HepG2 (cell line): ENCODE data around the gene UBALD1. TPM values are rescaled to one million over a fixed set of nuclear protein-coding genes. Genes with fewer than 3 reads are reported as not detected.
A peak's percentile ranks its signal among the peaks of the same experiment; 100 is the strongest.

Source experiments
- ARNT2 ChIP-seq: sonication (generic); formaldehyde crosslinking; IDR thresholded peaks from 2 replicates; pipeline ENCODE4 v1.8.0; 2022; ENCODE audit warnings: mild to moderate bottlenecking, low read depth, missing genetic modification reagents, moderate library complexity
- CEBPB ChIP-seq: IDR thresholded peaks from 2 replicates; pipeline ENCODE4 v1.6.1; 2011; ENCODE audit warnings: low read depth, low read length, improper control_type of control experiment, borderline replicate concordance
- ELF4 ChIP-seq: sonication (generic); formaldehyde crosslinking; IDR thresholded peaks from 2 replicates; pipeline ENCODE4 v1.5.0; 2020; ENCODE audit warnings: missing genetic modification reagents, mild to moderate bottlenecking, moderate library complexity, borderline replicate concordance
- ERF ChIP-seq: IDR thresholded peaks from 2 replicates; pipeline ENCODE4 v1.6.1; 2018; ENCODE audit warnings: missing biosample characterization, missing genetic modification reagents
- GPN1 ChIP-seq: sonication (generic); formaldehyde crosslinking; IDR thresholded peaks from 2 replicates; pipeline ENCODE4 v1.5.1; 2020; ENCODE audit warnings: missing genetic modification reagents, borderline replicate concordance
- ISX ChIP-seq: sonication (generic); formaldehyde crosslinking; conservative IDR thresholded peaks from 2 replicates; pipeline ENCODE4 v1.5.0; 2020; ENCODE audit warnings: missing genetic modification reagents
- LCORL ChIP-seq, 2 experiments: fragments of 450-650 bp in 1 of 2; sonication (generic) in 1 of 2; formaldehyde crosslinking in 1 of 2; IDR thresholded peaks; 2 replicates each; pipeline versions ENCODE4 v1.5.0 to v1.6.1; 2017 to 2020; ENCODE audit warnings: antibody characterized with exemption in 1 of 2, missing genetic modification reagents in 1 of 2
- MTA3 ChIP-seq: sonication (generic); formaldehyde crosslinking; IDR thresholded peaks from 2 replicates; pipeline ENCODE4 v1.4.0; 2020; ENCODE audit warnings: missing genetic modification reagents
- NCOA5 ChIP-seq: sonication (generic); formaldehyde crosslinking; IDR thresholded peaks from 2 replicates; pipeline ENCODE4 v1.4.0; 2020; ENCODE audit warnings: missing genetic modification reagents
- RNF2 ChIP-seq: fragments of 450-650 bp; conservative IDR thresholded peaks from 2 replicates; pipeline ENCODE4 v1.6.1; 2016; ENCODE audit warnings: low read depth
- RXRA ChIP-seq: sonication (generic); formaldehyde crosslinking; IDR thresholded peaks from 2 replicates; pipeline ENCODE4 v1.5.1; 2020; ENCODE audit warnings: missing genetic modification reagents
- SAFB2 ChIP-seq: sonication (generic); formaldehyde crosslinking; IDR thresholded peaks from 2 replicates; pipeline ENCODE4 v1.5.1; 2020; ENCODE audit warnings: missing genetic modification reagents, low read depth, mild to moderate bottlenecking, borderline replicate concordance
- SMAD1 ChIP-seq: sonication (generic); formaldehyde crosslinking; IDR thresholded peaks from 2 replicates; pipeline ENCODE4 v1.4.0; 2020; ENCODE audit warnings: missing genetic modification reagents, low read depth, mild to moderate bottlenecking, borderline replicate concordance
- SP2 ChIP-seq: sonication (generic); formaldehyde crosslinking; IDR thresholded peaks from 2 replicates; pipeline ENCODE4 v1.5.1; 2020; ENCODE audit warnings: mild to moderate bottlenecking, missing genetic modification reagents
- TGIF2 ChIP-seq: IDR thresholded peaks from 2 replicates; pipeline ENCODE4 v1.6.1; 2016; ENCODE audit warnings: control low read depth, missing compliant biosample characterization
- U2AF1 ChIP-seq: fragments of 200-400 bp; formaldehyde crosslinking; optimal IDR thresholded peaks from 2 replicates; pipeline ENCODE3; 2017; ENCODE audit warnings: mild to moderate bottlenecking, low read depth, low read length
- ZNF34 ChIP-seq: sonication (generic); formaldehyde crosslinking; IDR thresholded peaks from 2 replicates; pipeline ENCODE4 v1.4.0; 2020; ENCODE audit warnings: mild to moderate bottlenecking, missing genetic modification reagents, borderline replicate concordance
- ZNF781 ChIP-seq: sonication (generic); formaldehyde crosslinking; IDR thresholded peaks from 2 replicates; pipeline ENCODE4 v1.5.1; 2020; ENCODE audit warnings: borderline replicate concordance, mild to moderate bottlenecking, missing genetic modification reagents; ENCODE audit errors: not compliant biosample characterization
- polyA plus RNA-seq, 8 experiments: library from polyadenylated mRNA; depleted of rRNA in 3 of 8; stranded (reverse) in 7 of 8; unstranded in 1 of 8; fragments of >200 nt; fragmentation: Illumina TruSeq in 4 of 8; extraction: Trizol in 4 of 8; gene quantifications; 2 replicates each; pipeline versions ENCODE4 v1.2.1 to v1.2.3, GENCODE V29; 2011 to 2016; ENCODE audit warnings: low read depth in 4 of 8, missing spikeins in 1 of 8, mixed read lengths in 1 of 8; ENCODE audit not compliant: insufficient read depth in 1 of 8
- total RNA-seq, 5 experiments: library from RNA; depleted of rRNA; stranded (reverse); fragments of >200 nt; fragmentation: Illumina TruSeq; extraction: Trizol; gene quantifications; 2 replicates each; pipeline ENCODE4 v1.2.3, GENCODE V29; 2016; ENCODE audit warnings: low read depth in 1 of 5
- TF ChIP-seq, protein P1 (sequence below): sonication (generic); formaldehyde crosslinking; IDR thresholded peaks from 2 replicates; pipeline ENCODE4 v1.4.0; 2020; ENCODE audit warnings: missing genetic modification reagents
- TF ChIP-seq, protein P2 (sequence below): sonication (generic); formaldehyde crosslinking; IDR thresholded peaks from 2 replicates; pipeline ENCODE4 v1.4.0; 2020; ENCODE audit warnings: mild to moderate bottlenecking, missing genetic modification reagents
- TF ChIP-seq, protein P3 (sequence below): IDR thresholded peaks from 2 replicates; pipeline ENCODE4 v1.6.1; 2016; ENCODE audit warnings: missing biosample characterization, missing genetic modification reagents, low read depth
- TF ChIP-seq, protein P4 (sequence below): sonication (generic); formaldehyde crosslinking; IDR thresholded peaks from 2 replicates; pipeline ENCODE4 v1.5.0; 2020; ENCODE audit warnings: mild to moderate bottlenecking, low read depth, missing genetic modification reagents, borderline replicate concordance
- TF ChIP-seq, protein P5 (sequence below): sonication (generic); formaldehyde crosslinking; IDR thresholded peaks from 2 replicates; pipeline ENCODE4 v1.8.0; 2023; ENCODE audit warnings: mild to moderate bottlenecking, missing genetic modification reagents

UBALD1 gene
- total and polyA plus RNA-seq, 2 of the 13 experiments (the other 11 are each of a cell fraction or from before 2014, with no cell fraction given) = 6.8 to 12.3 TPM

GRCh38 chr16:4614571-4615383 lies at the start of gene UBALD1 (continued):
- TF ChIP-seq, protein P1, sequence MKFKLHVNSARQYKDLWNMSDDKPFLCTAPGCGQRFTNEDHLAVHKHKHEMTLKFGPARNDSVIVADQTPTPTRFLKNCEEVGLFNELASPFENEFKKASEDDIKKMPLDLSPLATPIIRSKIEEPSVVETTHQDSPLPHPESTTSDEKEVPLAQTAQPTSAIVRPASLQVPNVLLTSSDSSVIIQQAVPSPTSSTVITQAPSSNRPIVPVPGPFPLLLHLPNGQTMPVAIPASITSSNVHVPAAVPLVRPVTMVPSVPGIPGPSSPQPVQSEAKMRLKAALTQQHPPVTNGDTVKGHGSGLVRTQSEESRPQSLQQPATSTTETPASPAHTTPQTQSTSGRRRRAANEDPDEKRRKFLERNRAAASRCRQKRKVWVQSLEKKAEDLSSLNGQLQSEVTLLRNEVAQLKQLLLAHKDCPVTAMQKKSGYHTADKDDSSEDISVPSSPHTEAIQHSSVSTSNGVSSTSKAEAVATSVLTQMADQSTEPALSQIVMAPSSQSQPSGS = 0 out of 2 replicates have a peak, but pooled peaks have one; percentile 52
- TF ChIP-seq ARNT2 (0 out of 2 replicates have a peak, but pooled peaks have one; percentile 75), ISX (CRISPR knock-in tag) (no peak), MTA3 (no peak), ZNF781 (no peak), RNF2 (no peak), GPN1 (peak; percentile 16; the same call in 1 of the 2 replicates), SAFB2 (CRISPR knock-in tag) (0 out of 2 replicates have a peak, but pooled peaks have one; percentile 27), LCORL (IDR thresholded peaks at IDR 0.05) (no peak), LCORL (CRISPR knock-in tag; IDR thresholded peaks at IDR 0.05) (peak; percentile 28; the same call in 1 of the 2 replicates), ELF4 (no peak), CEBPB (no peak), SP2 (CRISPR knock-in tag) (peak; percentile 66), ERF (CRISPR knock-in tag) (peak; percentile 88), SMAD1 (CRISPR knock-in tag) (no peak; the same call in 1 of the 2 replicates), ZNF34 (CRISPR knock-in tag) (0 out of 2 replicates have a peak, but pooled peaks have one; percentile 65), RXRA (peak; percentile 55; the same call in 1 of the 2 replicates), TGIF2 (0 out of 2 replicates have a peak, but pooled peaks have one; percentile 25), U2AF1 (no peak), NCOA5 (CRISPR knock-in tag) (no peak)
- TF ChIP-seq, protein P2, sequence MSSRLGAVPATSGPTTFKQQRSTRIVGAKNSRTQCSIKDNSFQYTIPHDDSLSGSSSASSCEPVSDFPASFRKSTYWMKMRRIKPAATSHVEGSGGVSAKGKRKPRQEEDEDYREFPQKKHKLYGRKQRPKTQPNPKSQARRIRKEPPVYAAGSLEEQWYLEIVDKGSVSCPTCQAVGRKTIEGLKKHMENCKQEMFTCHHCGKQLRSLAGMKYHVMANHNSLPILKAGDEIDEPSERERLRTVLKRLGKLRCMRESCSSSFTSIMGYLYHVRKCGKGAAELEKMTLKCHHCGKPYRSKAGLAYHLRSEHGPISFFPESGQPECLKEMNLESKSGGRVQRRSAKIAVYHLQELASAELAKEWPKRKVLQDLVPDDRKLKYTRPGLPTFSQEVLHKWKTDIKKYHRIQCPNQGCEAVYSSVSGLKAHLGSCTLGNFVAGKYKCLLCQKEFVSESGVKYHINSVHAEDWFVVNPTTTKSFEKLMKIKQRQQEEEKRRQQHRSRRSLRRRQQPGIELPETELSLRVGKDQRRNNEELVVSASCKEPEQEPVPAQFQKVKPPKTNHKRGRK (CRISPR knock-in tag) = no peak
- TF ChIP-seq, protein P3, sequence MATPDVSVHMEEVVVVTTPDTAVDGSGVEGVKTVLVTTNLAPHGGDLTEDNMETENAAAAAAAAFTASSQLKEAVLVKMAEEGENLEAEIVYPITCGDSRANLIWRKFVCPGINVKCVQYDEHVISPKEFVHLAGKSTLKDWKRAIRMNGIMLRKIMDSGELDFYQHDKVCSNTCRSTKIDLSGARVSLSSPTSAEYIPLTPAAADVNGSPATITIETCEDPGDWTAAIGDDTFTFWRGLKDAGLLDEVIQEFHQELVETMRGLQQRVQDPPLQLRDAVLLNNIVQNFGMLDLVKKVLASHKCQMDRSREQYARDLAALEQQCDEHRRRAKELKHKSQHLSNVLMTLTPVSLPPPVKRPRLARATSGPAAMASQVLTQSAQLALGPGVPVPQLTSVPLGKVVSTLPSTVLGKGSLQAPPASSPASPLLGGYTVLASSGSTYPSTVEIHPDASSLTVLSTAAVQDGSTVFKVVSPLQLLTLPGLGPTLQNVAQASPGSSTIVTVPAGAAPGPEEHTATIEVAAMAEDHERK = peak; percentile 89
- TF ChIP-seq, protein P4, sequence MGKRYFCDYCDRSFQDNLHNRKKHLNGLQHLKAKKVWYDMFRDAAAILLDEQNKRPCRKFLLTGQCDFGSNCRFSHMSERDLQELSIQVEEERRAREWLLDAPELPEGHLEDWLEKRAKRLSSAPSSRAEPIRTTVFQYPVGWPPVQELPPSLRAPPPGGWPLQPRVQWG (CRISPR knock-in tag) = no peak
- TF ChIP-seq, protein P5, sequence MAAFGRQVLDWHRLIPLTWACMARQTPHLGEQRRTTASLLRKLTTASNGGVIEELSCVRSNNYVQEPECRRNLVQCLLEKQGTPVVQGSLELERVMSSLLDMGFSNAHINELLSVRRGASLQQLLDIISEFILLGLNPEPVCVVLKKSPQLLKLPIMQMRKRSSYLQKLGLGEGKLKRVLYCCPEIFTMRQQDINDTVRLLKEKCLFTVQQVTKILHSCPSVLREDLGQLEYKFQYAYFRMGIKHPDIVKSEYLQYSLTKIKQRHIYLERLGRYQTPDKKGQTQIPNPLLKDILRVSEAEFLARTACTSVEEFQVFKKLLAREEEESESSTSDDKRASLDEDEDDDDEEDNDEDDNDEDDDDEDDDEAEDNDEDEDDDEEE (CRISPR knock-in tag) = no peak
